HFF-Myc (cell line): ENCODE data around the gene GBE1.

ENCODE experiments used
- DNase-seq: peaks from one replicate; pipeline ENCODE4 v3.0.0-alpha.2; 2011; ENCODE audit warnings: low read depth; ENCODE audit errors: extremely low read depth
- H3K4me3 ChIP-seq: replicated peaks from 2 replicates; pipeline ENCODE4 v1.5.1; 2011; ENCODE audit warnings: low read depth, mild to moderate bottlenecking, control low read depth, low read length
- TF ChIP-seq, protein P1 (sequence below): IDR thresholded peaks from 2 replicates; pipeline ENCODE4 v1.5.1; 2012; ENCODE audit warnings: mild to moderate bottlenecking, low read depth, low read length, control low read depth; ENCODE audit errors: missing control alignments

GBE1 gene

GRCh38 chr3:81463781-81464180 lies 297.7 kb downstream of the GBE1 start:
- DNase-seq, result no peak
- H3K4me3 ChIP-seq, result no peak overlapping the region
- TF ChIP-seq, protein P1, sequence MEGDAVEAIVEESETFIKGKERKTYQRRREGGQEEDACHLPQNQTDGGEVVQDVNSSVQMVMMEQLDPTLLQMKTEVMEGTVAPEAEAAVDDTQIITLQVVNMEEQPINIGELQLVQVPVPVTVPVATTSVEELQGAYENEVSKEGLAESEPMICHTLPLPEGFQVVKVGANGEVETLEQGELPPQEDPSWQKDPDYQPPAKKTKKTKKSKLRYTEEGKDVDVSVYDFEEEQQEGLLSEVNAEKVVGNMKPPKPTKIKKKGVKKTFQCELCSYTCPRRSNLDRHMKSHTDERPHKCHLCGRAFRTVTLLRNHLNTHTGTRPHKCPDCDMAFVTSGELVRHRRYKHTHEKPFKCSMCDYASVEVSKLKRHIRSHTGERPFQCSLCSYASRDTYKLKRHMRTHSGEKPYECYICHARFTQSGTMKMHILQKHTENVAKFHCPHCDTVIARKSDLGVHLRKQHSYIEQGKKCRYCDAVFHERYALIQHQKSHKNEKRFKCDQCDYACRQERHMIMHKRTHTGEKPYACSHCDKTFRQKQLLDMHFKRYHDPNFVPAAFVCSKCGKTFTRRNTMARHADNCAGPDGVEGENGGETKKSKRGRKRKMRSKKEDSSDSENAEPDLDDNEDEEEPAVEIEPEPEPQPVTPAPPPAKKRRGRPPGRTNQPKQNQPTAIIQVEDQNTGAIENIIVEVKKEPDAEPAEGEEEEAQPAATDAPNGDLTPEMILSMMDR, result no peak

GRCh38 chr3:81462921-81463320 lies 298.5 kb downstream of the GBE1 start:
- no peak for DNase-seq

GRCh38 chr3:81459733-81460132 lies 301.7 kb downstream of the GBE1 start:
- TF ChIP-seq, protein P1, result no peak
- no peak for DNase-seq
- no peak overlapping the region for H3K4me3 ChIP-seq

More at GRCh38 chr3:81462921-81463320, 298.5 kb downstream of the GBE1 start:
- TF ChIP-seq, protein P1, result no peak
- H3K4me3 ChIP-seq, result no peak overlapping the region

GRCh38 chr3:81452418-81452817 lies 309.0 kb downstream of the GBE1 start:
- no peak for DNase-seq
- TF ChIP-seq, protein P1, result no peak
- no peak overlapping the region for H3K4me3 ChIP-seq

DNA sequence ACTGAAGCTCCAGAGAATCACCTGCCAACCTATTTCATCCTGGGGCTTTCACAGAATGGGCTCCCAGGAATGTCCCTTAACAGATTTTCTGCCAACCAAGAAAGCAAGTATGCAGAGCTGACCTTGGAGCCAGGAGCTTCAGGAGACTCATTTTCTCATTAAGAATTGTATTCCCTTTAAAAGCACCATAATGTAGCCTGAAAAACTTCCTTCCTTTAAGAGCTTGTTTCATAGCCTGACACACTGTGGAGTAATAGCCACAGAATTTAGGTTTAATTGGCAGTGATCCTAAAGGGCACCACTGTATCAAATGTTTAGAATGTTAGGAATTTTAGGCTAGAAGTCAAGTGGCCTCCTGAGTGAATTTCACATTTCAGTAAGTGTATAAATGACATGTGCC lies 309.8 kb downstream of the GBE1 start:
- TF ChIP-seq, protein P1, result no peak
- no peak overlapping the region for H3K4me3 ChIP-seq
- DNase-seq, result no peak

GRCh38 chr3:81451140-81451539 lies 310.3 kb downstream of the GBE1 start:
- no peak for DNase-seq
- TF ChIP-seq, protein P1, result no peak

GRCh38 chr3:81446806-81447205 lies 314.6 kb downstream of the GBE1 start:
- DNase-seq, result no peak
- TF ChIP-seq, protein P1, result no peak
- no peak overlapping the region for H3K4me3 ChIP-seq

More at GRCh38 chr3:81451140-81451539, 310.3 kb downstream of the GBE1 start:
- no peak overlapping the region for H3K4me3 ChIP-seq
